Mesodermal cell (in vitro differentiated cells): Measurements from ENCODE around the gene TIMM9.
"Not testable (repeated sequence)": the region's sequence is repeated elsewhere in the genome, so short reads cannot be mapped to it uniquely, and the experiment has no call there.

ENCODE experiments used
- H3K27ac ChIP-seq: 2 replicates; pipeline ENCODE4 v1.7.0; 2013; ENCODE audit warnings: mild to moderate bottlenecking, low read depth, low read length, moderate library complexity; ENCODE audit not compliant: severe bottlenecking
- H3K36me3 ChIP-seq: 2 replicates; pipeline ENCODE4 v1.7.1; 2013; ENCODE audit warnings: mild to moderate bottlenecking, low read length, moderate library complexity; ENCODE audit not compliant: control insufficient read depth, insufficient read depth
- H3K4me1 ChIP-seq: one replicate; pipeline ENCODE4 v1.7.1; 2013; ENCODE audit warnings: mild to moderate bottlenecking, low read length; ENCODE audit not compliant: insufficient read depth, control insufficient read depth, poor library complexity, severe bottlenecking
- H3K4me3 ChIP-seq: 2 replicates; pipeline ENCODE4 v1.7.0; 2013; ENCODE audit warnings: low read length, control low read depth, mild to moderate bottlenecking; ENCODE audit not compliant: insufficient read depth, poor library complexity, severe bottlenecking; ENCODE audit errors: extremely low read depth
- H3K9me3 ChIP-seq: 2 replicates; pipeline ENCODE4 v1.7.1; 2013; ENCODE audit warnings: mild to moderate bottlenecking, low read length, moderate library complexity; ENCODE audit not compliant: control insufficient read depth
- WGBS, 2 experiments: methylation state at CpG; one replicate each; pipeline ENCODE4 v1.1.5; 2013; ENCODE audit warnings: missing lambda C conversion rate in 2 of 2; ENCODE audit not compliant: insufficient coverage in 2 of 2; 5-methylcytosine and 5-hydroxymethylcytosine counted together

The TIMM9 gene

DNA sequence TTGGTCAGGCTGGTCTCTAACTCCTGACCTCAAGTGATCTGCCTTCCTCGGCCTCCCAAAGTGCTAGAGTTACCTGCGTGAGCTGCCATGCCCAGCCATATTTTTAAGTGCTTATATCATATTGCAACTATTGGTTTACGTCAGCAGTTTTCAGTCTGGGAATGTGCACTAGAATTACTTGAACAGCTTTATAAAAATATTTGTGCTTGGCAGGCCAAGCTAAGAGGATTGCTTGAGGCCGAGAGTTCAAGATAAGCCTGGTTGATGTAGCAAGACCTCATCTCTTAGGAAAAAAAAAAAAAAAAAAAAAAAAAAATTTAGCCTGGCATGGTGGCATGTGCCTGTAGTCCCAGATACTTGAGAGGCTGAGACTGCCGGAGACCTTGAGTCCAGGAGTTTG, 17.3 kb upstream of the TIMM9 start:
- H3K9me3 ChIP-seq, result no peaks in the 10 kb centered on the region
- no peak overlapping the region for H3K27ac ChIP-seq
- WGBS, 2 experiments, result 79 to 86% methylated on average over 2 of the region's 5 CpGs
- H3K4me1 ChIP-seq, result no peaks in the 10 kb centered on the region
- H3K4me3 ChIP-seq, result no peak overlapping the region
- H3K36me3 ChIP-seq, result peaks cover 72% of the 10 kb centered on the region

- Histone ChIP-seq H3K27ac (no peak overlapping the region), H3K36me3 (peaks cover 78% of the 10 kb centered on the region), H3K9me3 (no peaks in the 10 kb centered on the region), H3K4me1 (no peaks in the 10 kb centered on the region), H3K4me3 (no peak overlapping the region)
- WGBS, 2 experiments, result 95 to 100% methylated on average over 1 to 5 of the region's 5 CpGs
Observed at GRCh38 chr14:58439476-58439875, 12.1 kb upstream of the TIMM9 start.

DNA sequence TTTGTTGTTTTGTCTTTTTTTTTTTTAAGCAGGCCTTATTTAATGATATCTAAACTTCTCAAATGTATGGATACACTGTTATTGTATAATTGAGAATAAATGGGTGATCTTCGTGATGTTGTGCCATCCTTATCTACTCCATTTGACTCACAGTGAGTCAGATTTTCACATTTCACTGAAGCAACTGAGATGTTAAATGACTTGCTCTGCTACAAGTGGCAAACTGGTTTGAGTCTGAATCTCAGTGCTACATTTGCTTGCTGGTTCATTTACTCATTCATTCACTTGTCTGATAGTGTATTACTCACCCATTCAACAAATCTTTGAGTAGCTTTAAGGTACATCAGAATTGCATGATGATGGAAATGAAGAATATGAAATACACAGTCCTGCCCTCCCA, 2.8 kb upstream of the TIMM9 start:
- no CpG with 5 or more reads among the region's 1 CpG for WGBS, 2 experiments
- Histone ChIP-seq H3K36me3 (peaks cover 34% of the 10 kb centered on the region), H3K4me3 (no peak overlapping the region), H3K4me1 (no peaks in the 10 kb centered on the region), H3K27ac (no peak overlapping the region), H3K9me3 (no peaks in the 10 kb centered on the region)

GRCh38 chr14:58428118-58428683, 870 bp upstream of the TIMM9 start:
- H3K4me1 ChIP-seq, result no peaks in the 10 kb centered on the region
- H3K27ac ChIP-seq, result peak overlapping the region; percentile 89
- H3K4me3 ChIP-seq, result peak overlapping the region; percentile 73
- H3K9me3 ChIP-seq, result no peaks in the 10 kb centered on the region
- WGBS, 2 experiments, result 0 to 3% methylated on average over 6 to 7 of the region's 10 CpGs
- peaks cover 36% of the 10 kb centered on the region for H3K36me3 ChIP-seq

DNA sequence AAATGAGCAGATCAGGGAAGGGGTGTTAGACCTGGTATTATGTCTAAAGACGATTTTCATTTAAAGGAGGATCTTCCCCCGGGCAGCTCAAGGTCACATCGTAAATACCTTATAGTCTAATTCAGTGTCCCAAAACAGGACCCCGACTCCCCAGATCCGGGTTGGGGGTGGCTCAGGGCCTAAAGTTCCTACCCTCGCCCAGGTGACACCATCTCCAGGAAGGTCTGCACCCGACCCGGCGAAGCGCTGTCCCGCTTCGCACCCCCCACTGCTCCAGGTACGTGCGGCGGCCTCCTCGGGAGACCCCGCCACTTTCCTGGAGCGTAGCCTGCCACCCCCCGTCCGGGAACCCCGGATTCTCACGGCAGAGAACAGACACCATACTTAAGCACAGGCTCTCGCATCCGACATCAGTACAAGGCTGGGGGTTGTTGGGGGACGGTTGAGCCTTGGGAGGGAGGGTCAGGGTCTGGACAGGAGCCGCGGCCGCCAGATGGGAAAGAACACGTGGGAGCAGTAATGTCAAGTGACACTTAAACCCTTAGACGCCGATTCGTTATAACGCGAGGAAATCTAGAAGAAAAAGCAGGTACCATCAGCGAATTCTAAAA, 556 bp downstream of the TIMM9 start:
- Histone ChIP-seq H3K27ac (peak overlapping the region; percentile 89), H3K4me1 (no peaks in the 10 kb centered on the region), H3K9me3 (no peaks in the 10 kb centered on the region), H3K36me3 (peaks cover 30% of the 10 kb centered on the region), H3K4me3 (peak overlapping the region; percentile 73)
- 0% methylated on average over 15 to 30 of the region's 35 CpGs for WGBS, 2 experiments

GRCh38 chr14:58416934-58417333, 10.4 kb downstream of the TIMM9 start:
- 86 to 100% methylated on average over 1 of the region's 1 CpG for WGBS, 2 experiments
- peaks cover 79% of the 10 kb centered on the region for H3K36me3 ChIP-seq

DNA sequence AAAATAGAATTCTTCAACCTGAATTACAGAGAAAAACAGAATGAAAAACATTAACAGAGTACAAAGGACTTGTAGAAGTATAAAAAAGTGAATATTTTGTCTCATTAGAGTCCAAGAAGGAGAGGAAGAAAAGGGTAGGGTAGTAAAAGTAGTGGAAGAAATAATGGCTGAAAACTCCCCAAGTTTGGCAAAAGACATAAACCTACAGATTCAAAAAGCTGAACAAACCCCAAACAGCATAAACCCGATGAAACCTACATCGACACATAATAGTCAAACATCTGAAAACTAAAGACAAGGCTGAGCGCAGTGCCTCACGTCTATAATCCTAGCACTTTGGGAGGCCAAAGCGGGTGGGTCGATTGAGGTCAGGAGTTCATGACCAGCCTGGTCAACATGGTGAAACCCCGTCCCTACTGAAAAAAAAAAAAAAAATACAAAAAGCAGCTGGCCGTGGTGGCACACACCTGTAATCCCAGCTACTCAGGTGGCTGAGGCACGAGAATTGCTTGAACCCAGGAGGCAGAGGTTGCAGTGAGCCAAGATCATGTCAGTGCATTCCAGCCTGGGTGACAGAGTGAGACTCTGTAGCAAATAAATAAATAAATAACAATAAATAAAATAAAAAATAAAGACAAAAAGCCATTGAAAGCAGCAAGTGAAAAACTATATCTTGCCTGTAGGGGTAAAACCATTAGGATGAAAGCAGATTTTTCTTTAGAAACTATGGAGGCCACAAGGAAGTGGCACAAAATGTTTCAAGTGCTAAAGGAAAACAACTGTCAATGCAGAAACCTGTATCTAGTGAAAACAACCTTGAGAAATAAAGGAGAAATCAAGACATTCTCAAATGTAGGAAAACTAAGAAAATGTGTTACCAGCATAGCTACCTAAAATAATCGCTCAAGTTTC, 11.4 kb downstream of the TIMM9 start:
- no peaks in the 10 kb centered on the region for H3K4me1 ChIP-seq
- H3K36me3 ChIP-seq, result peaks cover 79% of the 10 kb centered on the region
- WGBS, 2 experiments, result 85 to 89% methylated on average over 7 to 8 of the region's 10 CpGs
- H3K9me3 ChIP-seq, result no peaks in the 10 kb centered on the region
- no peak overlapping the region for H3K27ac ChIP-seq
- no peak overlapping the region for H3K4me3 ChIP-seq

More at GRCh38 chr14:58416934-58417333, 10.4 kb downstream of the TIMM9 start:
- H3K27ac ChIP-seq, H3K4me3 ChIP-seq, H3K4me1 ChIP-seq, H3K9me3 ChIP-seq: not testable (repeated sequence)

DNA sequence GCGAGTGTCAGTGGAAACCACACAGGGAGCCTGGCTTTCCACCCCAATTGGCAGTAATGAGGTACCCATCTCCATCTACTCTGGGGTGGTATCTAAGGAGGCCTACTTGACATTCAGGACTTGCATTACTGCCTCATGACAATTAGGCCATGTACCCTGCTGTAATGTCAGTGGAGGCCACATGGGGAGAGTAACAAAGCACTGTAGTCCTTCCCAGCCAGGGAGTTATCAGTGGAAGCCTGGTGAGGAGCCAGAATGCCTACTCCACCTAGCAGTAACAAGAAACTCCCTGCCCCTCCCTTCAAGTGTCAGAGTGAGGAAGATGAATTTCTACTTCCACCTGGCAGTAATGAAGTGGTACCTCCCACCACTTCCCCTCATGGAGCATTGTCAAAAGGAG, 12.5 kb downstream of the TIMM9 start:
- no CpG with 5 or more reads among the region's 1 CpG for WGBS, 2 experiments
- Histone ChIP-seq H3K27ac (no peak overlapping the region), H3K9me3 (no peaks in the 10 kb centered on the region), H3K4me1 (no peaks in the 10 kb centered on the region), H3K4me3 (no peak overlapping the region), H3K36me3 (peaks cover 80% of the 10 kb centered on the region)

- Histone ChIP-seq H3K9me3 (no peaks in the 10 kb centered on the region), H3K27ac (no peak overlapping the region), H3K4me1 (no peaks in the 10 kb centered on the region), H3K4me3 (no peak overlapping the region), H3K36me3 (peaks cover 63% of the 10 kb centered on the region)
- 100% methylated on average over 1 of the region's 3 CpGs; no CpG with 5 or more reads in 1 of the 2 experiments for WGBS, 2 experiments
Observed at GRCh38 chr14:58408681-58409215, 18.6 kb downstream of the TIMM9 start.

DNA sequence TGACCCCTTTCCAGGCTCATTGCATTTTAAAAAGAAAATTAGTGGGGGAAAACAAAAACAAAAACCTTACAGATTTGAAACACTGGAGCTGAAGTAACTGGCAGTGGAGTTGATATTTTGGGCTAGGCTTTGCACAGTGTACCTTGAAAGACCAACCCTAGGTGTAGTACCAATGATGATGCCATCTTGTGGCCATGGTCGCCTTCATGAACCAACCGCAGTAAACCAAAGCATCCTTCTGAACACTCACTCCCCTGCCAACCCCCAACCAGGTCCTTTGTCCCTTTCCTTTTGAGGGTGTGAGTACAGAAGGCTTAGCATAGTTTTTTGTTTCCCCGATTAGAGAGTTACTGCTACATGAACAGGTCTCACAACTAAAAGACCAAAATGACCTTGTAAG, 25.7 kb downstream of the TIMM9 start:
- no peak overlapping the region for H3K27ac ChIP-seq
- H3K4me3 ChIP-seq, result no peak overlapping the region
- H3K36me3 ChIP-seq, result peaks cover 4% of the 10 kb centered on the region
- no peaks in the 10 kb centered on the region for H3K4me1 ChIP-seq
- H3K9me3 ChIP-seq, result no peaks in the 10 kb centered on the region
- WGBS, 2 experiments, result 80 to 90% methylated on average over 2 of the region's 3 CpGs
